HG03045 (cell line): ENCODE results near the gene CPD.

Source experiments
- ATAC-seq: cut with Tn5 transposase; IDR thresholded peaks from one replicate; pipeline ENCODE4 v1.9.1; 2021; ENCODE audit warnings: mild to moderate bottlenecking, moderate library complexity; ENCODE audit not compliant: unreplicated experiment

Gene CPD

GRCh38 chr17:30493780-30494179, 115.1 kb downstream of the CPD start:
- ATAC-seq = no peak

- ATAC-seq = no peak
These were observed 116.9 kb downstream of the CPD start for GRCh38 chr17:30495586-30495985.

- ATAC-seq = no peak
These were observed 124.8 kb downstream of the CPD start for GRCh38 chr17:30503558-30503957.

- ATAC-seq = no peak
These were observed 127.2 kb downstream of the CPD start for GRCh38 chr17:30505868-30506417.

- no peak for ATAC-seq
These were observed 127.8 kb downstream of the CPD start for GRCh38 chr17:30506481-30506880.

GRCh38 chr17:30513346-30513745, 134.6 kb downstream of the CPD start:
- ATAC-seq = no peak

- no peak for ATAC-seq
These were observed 136.3 kb downstream of the CPD start for GRCh38 chr17:30514895-30515596.

GRCh38 chr17:30517786-30518185, 139.1 kb downstream of the CPD start:
- ATAC-seq = no peak

GRCh38 chr17:30519166-30519565, 140.4 kb downstream of the CPD start:
- no peak for ATAC-seq
